Measurements from ENCODE around the gene BTG1. TPM values are rescaled to one million over a fixed set of nuclear protein-coding genes. Genes with fewer than 3 reads are reported as not detected.

Gene BTG1
- total and polyA plus RNA-seq, 2 of the 8 experiments (the other 6 are each of a cell fraction or from before 2014, with no cell fraction given): 17.1 to 32.7 TPM

- H4K20me1 ChIP-seq (replicated peaks in 1 of 2; ENCODE audit: control insufficient read depth in 1 of 2, insufficient read depth in 2 of 2, low read length in 2 of 2): peaks cover 0 to 2% of the 10 kb centered on the region in 2 experiments
- H3K23me2 ChIP-seq (ENCODE audit: low read depth, low read length): no peaks in the 10 kb centered on the region; the same call in 1 of the 2 replicates
- ChIA-PET POLR2A (ENCODE audit: partially characterized antibody) (interaction anchor here (1.1 to 7.4 kb wide), 2 partner anchors 8 to 12 kb away, joined by 4 to 119 read pairs; partner anchors contain the start of gene BTG1), CTCF (ENCODE audit: partially characterized antibody) (interaction anchor here (2.7 kb wide), 1 partner anchor 11 kb away, joined by 8 read pairs; no protein-coding TSS in a partner anchor)
- no peak overlapping the region for H2AFZ ChIP-seq (ENCODE audit: low read length)
- peaks cover 0 to 5% (median 0%) of the 10 kb centered on the region in 4 experiments; a peak in 1 of 8 replicates for H3K36me3 ChIP-seq (ENCODE audit: control insufficient read depth in 2 of 4, insufficient read depth in 4 of 4, low read length in 3 of 4)
- FAIRE-seq (no peak), DNase-seq (ENCODE audit: low read depth in 1 of 2, low spot score in 2 of 2) (no peak)
- H3K23ac ChIP-seq (ENCODE audit: insufficient read length): no peak overlapping the region
- no peak overlapping the region for H2BK20ac ChIP-seq (ENCODE audit: low read length)
- H3K56ac ChIP-seq (replicated peaks; ENCODE audit: insufficient read length, low read depth, low read length): no peak overlapping the region
- WGBS, 2 experiments (ENCODE audit: extremely low coverage in 1 of 2, insufficient coverage in 1 of 2, insufficient read length in 1 of 2, insufficient replicate concordance in 2 of 2, low coverage in 1 of 2, low lambda C conversion rate in 2 of 2, missing lambda C conversion rate in 1 of 2): 0% methylated on average over 1 of the region's 1 CpG; no CpG with 5 or more reads in 1 of the 2 experiments
- no peaks in the 10 kb centered on the region for H3K9me3 ChIP-seq (ENCODE audit: insufficient read depth in 2 of 2, low read depth in 1 of 2, low read length in 1 of 2)
- H2BK12ac ChIP-seq (ENCODE audit: low read depth, low read length): no peak overlapping the region
- H4K91ac ChIP-seq (replicated peaks; ENCODE audit: insufficient read length, low read length): no peak overlapping the region
- H3K79me2 ChIP-seq (ENCODE audit: control insufficient read depth in 1 of 2, insufficient read depth in 2 of 2, low read length in 2 of 2): peaks cover 19 to 100% of the 10 kb centered on the region in 2 experiments; a peak in 3 of 4 replicates
- H4K8ac ChIP-seq (ENCODE audit: extremely low read depth, insufficient read depth, low read length): no peak overlapping the region
- H3K14ac ChIP-seq (ENCODE audit: insufficient read length): no peak overlapping the region
- no peak overlapping the region for H2AK5ac ChIP-seq (ENCODE audit: low read depth, low read length)
- no peaks in the 10 kb centered on the region for H3K27me3 ChIP-seq (replicated peaks in 1 of 4; ENCODE audit: control insufficient read depth in 3 of 4, extremely low read depth in 1 of 4, insufficient read depth in 3 of 4, low read length in 3 of 4)
- no peak overlapping the region for H3K4me3 ChIP-seq (ENCODE audit: extremely low read depth in 1 of 4, insufficient read depth in 2 of 4, low read depth in 3 of 4, low read length in 4 of 4)
- peaks cover 3% of the 10 kb centered on the region; the same call in 1 of the 2 replicates for H3K79me1 ChIP-seq (ENCODE audit: low read depth, low read length)
- H3K4me2 ChIP-seq (ENCODE audit: insufficient read depth in 1 of 2, low read depth in 2 of 2, low read length in 2 of 2): no peak overlapping the region
- no peak overlapping the region for H4K5ac ChIP-seq (ENCODE audit: insufficient read length, low read depth, low read length)
- H2BK5ac ChIP-seq (ENCODE audit: low read depth, low read length): no peak overlapping the region
- H3K9ac ChIP-seq (replicated peaks in 1 of 4; ENCODE audit: extremely low read depth in 1 of 4, low read depth in 3 of 4, low read length in 3 of 4): no peak overlapping the region
- no peak overlapping the region for H2BK15ac ChIP-seq (ENCODE audit: low read length)
- no peak overlapping the region for H3K4ac ChIP-seq (replicated peaks; ENCODE audit: insufficient read length, low read depth, low read length)
- H2BK120ac ChIP-seq (replicated peaks; ENCODE audit: low read depth, low read length): no peak overlapping the region
- peaks cover 1 to 22% (median 16%) of the 10 kb centered on the region in 4 experiments; a peak in 4 of 7 replicates for H3K4me1 ChIP-seq (replicated peaks in 1 of 4; ENCODE audit: control insufficient read depth in 3 of 4, insufficient read depth in 4 of 4, low read length in 3 of 4)
- no peak overlapping the region for H3K18ac ChIP-seq (ENCODE audit: extremely low read depth, low read length)
- H3K27ac ChIP-seq (ENCODE audit: low read depth, low read length): no peak overlapping the region
- TF ChIP-seq NRF1 (IDR thresholded peaks at IDR 0.05; ENCODE audit: low read depth, low read length) (no peak), RFX5 (IDR thresholded peaks at IDR 0.05; ENCODE audit: borderline replicate concordance, low read depth, low read length) (no peak), CBX5 (IDR thresholded peaks at IDR 0.05; ENCODE audit: low read depth, low read length) (no peak), EGR1 (IDR thresholded peaks at IDR 0.05; ENCODE audit: borderline replicate concordance, low read depth, low read length) (no peak), NANOG (IDR thresholded peaks at IDR 0.05; ENCODE audit: insufficient read depth, low read depth, low read length, poor library complexity, severe bottlenecking) (no peak)
These were observed 12.5 kb downstream of the BTG1 start for GRCh38 chr12:92133171-92133570.
